HG03039 (cell line): ENCODE measurements around the gene FLNC.

Experiments used
- ATAC-seq: cut with Tn5 transposase; IDR thresholded peaks from one replicate; pipeline ENCODE4 v1.9.1; 2021; ENCODE audit warnings: mild to moderate bottlenecking, moderate library complexity; ENCODE audit not compliant: unreplicated experiment

The FLNC gene

GRCh38 chr7:128888756-128889095, 58.5 kb downstream of the FLNC start:
- ATAC-seq: no peak

DNA sequence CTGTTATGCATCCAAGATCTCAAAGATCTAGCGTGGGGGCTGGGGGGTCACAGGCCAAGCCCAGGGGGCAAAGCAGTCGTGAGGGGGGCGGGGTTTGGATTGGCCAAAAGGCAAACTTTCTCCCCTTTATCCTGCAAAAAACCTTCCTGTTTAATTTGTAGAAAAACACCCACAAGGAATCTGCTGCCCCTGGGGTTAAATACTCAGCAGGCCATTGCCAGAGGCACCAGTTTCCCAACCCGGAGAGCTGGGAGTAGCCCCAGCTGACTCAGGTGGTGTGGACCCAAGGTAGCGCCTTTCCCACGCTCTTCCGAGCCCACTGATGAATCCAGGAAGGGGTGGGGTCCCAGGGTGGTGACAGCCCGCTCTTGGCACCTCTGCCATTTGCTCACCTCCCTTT, 58.9 kb downstream of the FLNC start:
- no peak for ATAC-seq

- no peak for ATAC-seq
Observed at GRCh38 chr7:128890306-128891109, 60.3 kb downstream of the FLNC start.

DNA sequence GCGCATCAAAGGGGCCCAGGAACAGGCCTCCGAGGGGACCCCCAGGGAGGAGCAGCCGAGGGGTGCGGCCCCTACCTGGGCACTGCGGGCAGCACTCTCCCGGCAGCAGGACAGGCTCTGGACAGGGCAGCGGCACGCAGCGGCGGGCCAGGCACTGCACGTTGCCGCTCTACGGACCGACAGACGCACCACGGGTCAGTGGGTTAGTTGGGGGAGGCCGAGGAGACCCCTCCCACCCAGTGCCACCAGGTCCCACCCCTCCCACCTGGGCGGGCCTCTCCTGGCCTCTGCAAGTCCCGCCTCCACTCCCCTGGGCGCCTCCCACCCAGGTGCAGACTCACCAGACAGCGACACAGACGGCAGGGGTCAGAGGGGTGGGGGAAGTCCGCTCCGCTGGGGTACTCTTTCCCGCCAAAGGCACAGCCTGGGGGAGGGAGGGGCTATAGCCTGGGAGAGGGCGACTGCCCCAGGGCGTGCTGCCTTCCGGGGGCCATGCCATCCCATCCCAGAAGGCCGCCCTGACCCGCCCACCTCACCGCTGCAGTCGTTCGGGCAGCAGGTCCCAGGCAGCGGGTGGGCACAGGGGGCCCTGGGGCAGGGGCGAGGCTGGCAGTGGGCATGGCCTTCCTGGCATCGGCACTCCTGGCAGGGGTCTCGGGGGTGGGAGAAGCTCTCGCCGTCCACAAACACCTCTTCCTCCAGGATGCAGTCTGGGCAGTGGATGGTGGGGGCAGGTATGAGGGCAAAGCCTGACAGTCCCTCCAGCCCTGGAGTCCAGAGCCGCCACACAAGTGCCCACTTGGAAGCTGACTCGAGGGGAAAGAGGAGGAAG, 61.1 kb downstream of the FLNC start:
- no peak for ATAC-seq

DNA sequence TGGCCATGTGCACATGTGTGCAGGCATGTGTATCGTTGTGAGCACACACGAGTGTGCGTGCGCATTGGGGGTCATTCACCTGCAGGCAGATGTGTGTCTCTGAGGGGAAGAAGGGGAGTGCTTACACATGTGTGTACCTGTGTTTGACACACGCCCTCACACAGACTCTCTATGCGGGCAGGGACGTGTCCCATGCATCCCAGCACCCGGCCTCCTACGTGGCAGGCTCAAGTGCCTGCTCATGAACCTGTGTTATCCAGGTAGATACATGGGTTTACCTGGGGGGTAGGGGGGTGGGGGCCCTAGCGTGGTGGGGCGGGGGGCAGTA, 61.7 kb downstream of the FLNC start:
- no peak for ATAC-seq

DNA sequence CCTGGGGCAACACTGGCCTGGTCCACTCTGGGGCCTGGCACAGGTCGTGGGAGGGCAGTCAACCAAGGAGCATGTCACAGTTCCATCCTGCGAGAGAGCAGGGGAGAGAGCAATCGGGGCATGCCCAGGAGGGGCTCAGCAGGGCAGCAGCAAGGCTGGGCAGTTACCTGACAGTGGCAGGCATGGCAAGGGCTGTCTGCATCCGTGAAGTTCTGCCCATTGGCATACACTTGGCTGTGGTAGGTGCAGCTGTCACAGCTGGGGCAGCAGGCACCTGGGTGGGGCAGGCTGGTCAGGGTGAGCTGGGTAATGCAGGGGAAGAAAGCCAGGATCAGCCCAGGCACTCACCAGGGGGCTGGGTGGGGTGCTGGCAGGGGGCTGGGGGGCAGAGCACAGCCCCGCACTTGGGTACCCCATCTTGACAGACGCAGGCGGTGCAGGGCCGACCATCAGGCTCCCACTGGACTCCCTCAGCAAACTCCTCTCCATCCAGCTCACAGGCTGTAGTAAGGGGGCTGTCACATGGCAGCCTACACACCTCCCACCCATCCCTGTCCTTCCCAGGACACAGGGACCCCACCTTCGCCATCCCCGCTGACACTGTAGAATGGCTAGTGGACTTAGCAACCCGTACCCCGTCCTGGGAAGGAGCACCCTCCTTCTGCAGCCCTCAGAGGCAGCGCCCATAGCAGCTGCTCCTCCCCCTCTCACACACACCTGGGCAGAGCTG, 62.5 kb downstream of the FLNC start:
- no peak for ATAC-seq

DNA sequence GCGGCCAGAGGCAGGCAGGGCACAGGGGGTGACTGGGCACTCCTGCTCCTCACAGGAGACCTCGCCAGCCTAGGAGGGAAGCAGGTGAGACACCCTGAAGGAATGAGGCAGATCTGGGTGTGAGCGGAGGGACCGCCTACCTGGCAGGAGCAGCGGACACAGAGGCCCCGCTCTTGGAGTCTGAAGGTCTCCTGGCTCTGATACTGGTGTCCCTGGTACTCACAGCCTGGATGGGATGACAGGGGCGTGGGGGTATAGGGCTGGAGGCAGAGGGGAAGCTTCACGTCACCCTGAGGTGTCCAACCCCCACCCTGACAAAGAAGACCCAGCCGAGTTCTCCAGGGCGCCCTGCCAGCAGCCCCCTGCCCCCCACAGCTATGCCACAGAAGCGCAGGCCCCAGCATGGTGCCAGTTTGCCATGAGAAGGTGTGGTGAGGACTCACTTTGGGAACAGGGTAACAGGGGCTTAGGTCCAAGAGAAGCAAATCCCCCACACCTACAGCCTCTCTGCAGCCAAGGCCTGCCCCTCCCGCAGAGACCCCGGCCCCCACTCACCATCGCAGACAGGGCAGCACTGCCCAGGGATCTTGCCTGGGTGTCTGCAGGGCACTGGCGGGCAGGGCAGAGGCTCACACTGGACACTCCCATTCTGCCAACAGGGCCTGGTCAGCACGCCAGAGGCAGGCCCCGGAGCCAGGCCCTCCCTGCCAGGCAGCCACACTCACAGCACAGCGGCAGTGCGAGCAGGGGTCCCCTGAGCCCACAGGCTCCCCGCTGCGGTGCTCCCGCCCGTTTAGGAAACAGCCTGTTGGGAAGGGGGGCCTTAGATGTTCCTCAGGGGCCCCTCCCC, 63.3 kb downstream of the FLNC start:
- ATAC-seq: no peak

GRCh38 chr7:128894101-128894440, 63.9 kb downstream of the FLNC start:
- no peak for ATAC-seq

DNA sequence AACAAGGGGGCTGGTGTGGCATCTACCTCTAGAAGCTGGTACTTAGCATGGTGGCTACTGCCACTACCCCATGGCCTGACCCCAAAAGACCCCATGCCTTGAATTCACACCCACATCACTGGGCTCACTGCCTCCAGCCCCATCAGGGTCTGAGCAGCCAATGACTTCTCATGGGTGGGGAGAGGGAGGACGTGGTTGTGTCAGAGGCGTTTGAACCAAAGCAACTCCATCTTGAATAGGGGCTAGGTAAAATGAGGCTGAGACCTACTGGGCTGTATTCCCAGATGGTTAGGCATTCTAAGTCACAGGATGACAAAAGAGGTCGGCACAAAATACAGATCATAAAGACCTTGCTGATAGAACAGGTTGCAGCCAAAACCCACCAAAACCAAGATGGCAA, 65.1 kb downstream of the FLNC start:
- no peak for ATAC-seq

GRCh38 chr7:128899392-128899791, 69.2 kb downstream of the FLNC start:
- no peak for ATAC-seq

- ATAC-seq: no peak
Observed at GRCh38 chr7:128900237-128900636, 70.0 kb downstream of the FLNC start.

DNA sequence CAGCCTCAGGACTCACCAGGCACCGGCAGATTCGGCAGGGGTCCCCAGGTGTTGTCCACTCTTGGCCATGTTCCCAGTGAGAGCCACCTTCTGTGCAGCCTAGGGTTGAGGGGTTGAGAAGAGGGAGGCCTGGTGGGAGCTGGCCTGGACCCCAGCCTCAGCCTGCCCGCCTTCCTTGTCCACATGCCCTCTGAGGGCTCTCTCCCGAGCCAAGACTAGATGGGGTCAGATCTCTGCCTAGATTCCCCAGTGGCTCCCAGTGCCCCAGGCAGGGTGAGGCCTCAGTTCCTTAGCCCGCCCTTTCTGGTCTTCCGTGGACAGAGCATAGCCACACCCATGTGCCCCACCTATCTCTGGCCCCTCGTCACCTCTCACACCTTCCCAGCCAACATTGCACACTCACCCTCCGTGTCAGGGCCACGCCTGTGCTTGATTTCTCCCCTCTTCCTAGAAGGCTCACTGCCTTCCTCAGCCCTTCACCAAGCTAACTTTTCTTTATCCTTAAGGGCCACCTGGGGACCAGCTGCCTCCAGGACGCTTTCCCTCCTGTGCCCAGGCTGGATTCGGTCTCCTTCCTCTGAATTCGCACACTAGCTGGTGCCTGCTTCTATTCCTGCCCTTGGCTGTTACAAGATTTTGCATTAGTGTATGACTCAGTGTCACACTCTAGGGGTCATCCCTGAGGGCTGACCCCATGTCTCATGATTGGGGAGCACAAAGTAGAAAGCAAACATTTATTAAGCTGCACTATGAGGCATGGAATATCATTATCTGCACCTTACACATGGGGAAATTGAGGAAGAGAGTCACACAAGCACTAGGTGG, 72.8 kb downstream of the FLNC start:
- ATAC-seq: no peak

GRCh38 chr7:128903621-128904361, 73.6 kb downstream of the FLNC start:
- ATAC-seq: no peak

- ATAC-seq: no peak
Observed at GRCh38 chr7:128904381-128905197, 74.4 kb downstream of the FLNC start.

- no peak for ATAC-seq
Observed at GRCh38 chr7:128906001-128906765, 76.0 kb downstream of the FLNC start.

GRCh38 chr7:128906766-128907559, 76.8 kb downstream of the FLNC start:
- ATAC-seq: no peak
